Ishikawa (cell line): ENCODE data around the gene RIPPLY1.

Experiments used
- CEBPB ChIP-seq: IDR thresholded peaks from 2 replicates; pipeline ENCODE4 v1.6.1; 2012
- CREB1 ChIP-seq: IDR thresholded peaks from 2 replicates; pipeline ENCODE4 v1.6.1; 2012; ENCODE audit warnings: low read depth
- EGR1 ChIP-seq: IDR thresholded peaks from 2 replicates; pipeline ENCODE4 v1.6.1; 2012
- EP300 ChIP-seq: IDR thresholded peaks from 2 replicates; pipeline ENCODE4 v1.6.1; 2012; ENCODE audit warnings: borderline replicate concordance
- FOXM1 ChIP-seq: IDR thresholded peaks from 2 replicates; pipeline ENCODE4 v1.6.1; 2012; ENCODE audit warnings: low read depth, borderline replicate concordance
- MAX ChIP-seq: IDR thresholded peaks from 2 replicates; pipeline ENCODE4 v1.6.1; 2012
- NFIC ChIP-seq: IDR thresholded peaks from 2 replicates; pipeline ENCODE4 v1.6.1; 2012
- RAD21 ChIP-seq: IDR thresholded peaks from 2 replicates; pipeline ENCODE4 v1.6.1; 2012; ENCODE audit warnings: low read depth
- REST ChIP-seq: IDR thresholded peaks from 2 replicates; pipeline ENCODE4 v1.6.1; 2012; ENCODE audit warnings: low read depth, mild to moderate bottlenecking
- TAF1 ChIP-seq: IDR thresholded peaks from 2 replicates; pipeline ENCODE4 v1.6.1; 2012; ENCODE audit warnings: low read depth, mild to moderate bottlenecking
- TCF12 ChIP-seq: IDR thresholded peaks from 2 replicates; pipeline ENCODE4 v1.6.1; 2012; ENCODE audit warnings: low read depth
- TEAD4 ChIP-seq: IDR thresholded peaks from 2 replicates; pipeline ENCODE4 v1.6.1; 2012
- USF1 ChIP-seq: IDR thresholded peaks from 2 replicates; pipeline ENCODE4 v1.6.1; 2012
- YY1 ChIP-seq: IDR thresholded peaks from 2 replicates; pipeline ENCODE4 v1.6.1; 2012; ENCODE audit warnings: low read depth
- ZBTB7A ChIP-seq: IDR thresholded peaks from 2 replicates; pipeline ENCODE4 v1.6.1; 2012; ENCODE audit warnings: low read depth

RIPPLY1 gene

GRCh38 chrX:106933538-106933961 is 30.4 kb upstream of the RIPPLY1 start:
- TF ChIP-seq EP300 (no peak), CREB1 (no peak), ZBTB7A (no peak), FOXM1 (no peak), TAF1 (no peak), YY1 (no peak), MAX (no peak), RAD21 (no peak), TEAD4 (no peak), REST (no peak), EGR1 (no peak), CEBPB (no peak), USF1 (no peak), TCF12 (no peak), NFIC (no peak)

- TF ChIP-seq ZBTB7A (no peak), FOXM1 (no peak), RAD21 (no peak), TCF12 (no peak), REST (no peak), EP300 (no peak), YY1 (no peak), TEAD4 (no peak), NFIC (no peak), CREB1 (no peak), EGR1 (no peak), USF1 (no peak), CEBPB (no peak), MAX (no peak), TAF1 (no peak)
These were observed 29.9 kb upstream of the RIPPLY1 start for GRCh38 chrX:106932960-106933537.

- TF ChIP-seq YY1 (no peak), CEBPB (no peak), MAX (no peak), REST (no peak), USF1 (no peak), ZBTB7A (no peak), FOXM1 (no peak), EGR1 (no peak), TCF12 (no peak), NFIC (no peak), TAF1 (no peak), CREB1 (no peak), EP300 (no peak), RAD21 (no peak), TEAD4 (no peak)
These were observed 29.4 kb upstream of the RIPPLY1 start for GRCh38 chrX:106932492-106932923.
